Pancreas (tissue), 10 donors: Measurements from ENCODE around the gene SYNE3. TPM values are rescaled to one million over a fixed set of nuclear protein-coding genes. Genes with fewer than 3 reads are reported as not detected.
"Not testable (repeated sequence)": the region's sequence is repeated elsewhere in the genome, so short reads cannot be mapped to it uniquely, and the experiment has no call there.

Experiments used
- ATAC-seq, 4 donors: fragments of 200-7000 bp; cut with Tn5 transposase; one replicate each; pipeline versions ENCODE4 v1.8.0 to v1.9.1; 2020; ENCODE audit warnings: mild to moderate bottlenecking in 4 of 4, moderate library complexity in 4 of 4
- DNase-seq, 6 donors: peaks; one replicate each; pipeline ENCODE4 v3.0.0-alpha.2; 2020
- FAIRE-seq: peaks from 2 replicates; lab custom pipeline; 2012; peaks lifted over from hg19 to GRCh38; lab: Jason Lieb, UNC
- H3K27ac ChIP-seq, 4 donors: fragments of 200-600 bp; sonication (generic); 1 replicate in 3 of 4; 2 replicates in 1 of 4; pipeline versions ENCODE4 v1.5.0 to v1.8.0; 2020
- H3K27me3 ChIP-seq, 4 donors: fragments of 200-600 bp; one replicate each; pipeline ENCODE4 v1.8.0; 2021
- H3K36me3 ChIP-seq, 3 donors: fragments of 200-600 bp; sonication (generic) in 1 of 3; one replicate each; pipeline versions ENCODE4 v1.5.0 to v1.8.0; 2020 to 2021
- H3K4me1 ChIP-seq, 3 donors: fragments of 200-600 bp; one replicate each; pipeline ENCODE4 v1.8.0; 2021
- H3K4me3 ChIP-seq, 4 donors: fragments of 200-600 bp; sonication (generic) in 2 of 4; one replicate each; pipeline versions ENCODE4 v1.5.0 to v1.8.0; 2020 to 2021
- H3K9me3 ChIP-seq, 4 donors: fragments of 200-600 bp; one replicate each; pipeline ENCODE4 v1.8.0; 2021
- WGBS, 2 donors: extraction: QIAGEN DNeasy Blood & Tissue Kit; methylation state at CpG; one replicate each; pipeline ENCODE4 v1.1.7; 2013; 5-methylcytosine and 5-hydroxymethylcytosine counted together
- intact Hi-C, 3 donors: fragments of 100-400 bp; cut with DNase I; formaldehyde crosslinking; loops; one replicate each; pipeline versions ENCODE4 v1.11.1 to v1.14.2; 2022
- polyA plus RNA-seq, 2 donors: library from polyadenylated mRNA; stranded (reverse); fragments of 200-250 nt; gene quantifications; one replicate each; pipeline ENCODE4 v1.2.3, GENCODE V29; 2013
- total RNA-seq, 6 donors: library from RNA; stranded (reverse); fragmentation: NEBNext Ultra II Directional in 4 of 6; extraction: Animal tissue kit (Norgen Biotek cat#: 25700) in 4 of 6; gene quantifications; one replicate each; pipeline versions ENCODE4 v1.2.1 to v1.2.4, GENCODE V29; 2021 to 2023
- TF ChIP-seq, protein P1 (sequence below), 4 donors: fragments of 200-600 bp; sonication (generic) in 3 of 4; IDR thresholded peaks; one replicate each; pipeline versions ENCODE4 v1.5.0 to v1.8.0; 2021; ENCODE audit warnings: antibody characterized with exemption in 4 of 4
- donor health status: healthy with polysubstance abuse.
- donor health status: DM: no; HTN: no; CAD: no; lungs with moderate emphysema.
- donor health status: DM: no; HTN: no; CAD: no.
- donor health status: control.
- donor health status: control.
- donor health status: Bipolar disorder and iron deficiency.
- donor health status: DM: yes; HTN: yes; CAD: no.
- donor health status: DM: no; HTN: no; CAD: no.
- donor health status: DM: no; HTN: no; CAD: no.
- donor health status: DM: yes; HTN: yes; CAD: no.

SYNE3 gene
- total and polyA plus RNA-seq, 8 donors, result 0.54 to 4.5 (median 2.0) TPM

DNA sequence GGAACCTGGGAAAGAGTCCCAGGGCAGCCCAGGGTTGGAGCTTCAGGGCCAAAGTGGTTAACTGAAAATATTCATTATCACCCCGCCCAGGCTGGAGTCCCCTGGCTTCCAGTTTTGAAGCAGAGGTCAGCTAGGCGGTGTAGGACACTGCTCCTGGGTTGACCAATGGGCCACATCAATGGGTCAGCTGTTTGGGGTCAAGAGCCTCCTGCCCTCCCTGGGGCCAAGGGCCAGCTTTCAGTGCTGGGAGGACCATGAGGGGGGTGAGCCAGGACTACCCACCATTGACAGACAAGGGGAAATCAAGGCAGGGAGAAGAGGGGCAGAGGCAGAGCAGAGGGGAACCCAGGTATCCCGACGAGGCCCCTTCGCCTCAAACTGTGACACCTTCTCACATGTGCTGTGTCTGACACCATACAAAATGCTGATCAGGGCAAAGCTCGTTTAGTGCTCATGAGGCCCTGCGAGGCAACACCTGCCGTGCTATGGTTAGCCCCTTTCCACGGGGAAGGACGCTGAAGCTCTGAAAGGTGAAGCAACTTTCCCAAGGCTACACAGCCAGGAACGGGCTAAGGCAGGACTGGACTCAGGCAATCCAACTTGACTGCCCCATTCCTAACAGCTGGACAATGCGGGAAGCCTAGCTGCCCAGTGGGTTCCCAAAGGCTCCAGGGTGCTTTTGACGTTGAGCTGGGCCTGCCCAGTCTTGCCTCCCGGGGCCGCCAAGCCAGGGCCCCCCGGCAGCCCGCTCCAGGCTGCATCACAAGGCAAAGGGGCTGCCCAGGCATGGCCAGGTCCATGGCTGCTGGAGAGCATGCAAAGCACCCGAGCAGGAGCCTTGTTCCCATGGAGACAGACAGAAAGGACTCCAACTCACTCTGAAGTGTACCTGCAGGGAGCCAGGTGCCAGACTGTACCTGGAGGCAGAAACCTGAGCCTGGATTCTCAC is 2.0 kb downstream of the SYNE3 start:
- Histone ChIP-seq H3K4me3 (no peak overlapping the region), H3K4me1 (peaks cover 0 to 4% (median 0%) of the 10 kb centered on the region in 3 donors), H3K27ac (no peak overlapping the region), H3K36me3 (no peaks in the 10 kb centered on the region), H3K27me3 (no peaks in the 10 kb centered on the region), H3K9me3 (no peaks in the 10 kb centered on the region)
- FAIRE-seq (no peak), DNase-seq (no peak), ATAC-seq (no peak)
- intact Hi-C loops, result no loop called here
- TF ChIP-seq, protein P1, sequence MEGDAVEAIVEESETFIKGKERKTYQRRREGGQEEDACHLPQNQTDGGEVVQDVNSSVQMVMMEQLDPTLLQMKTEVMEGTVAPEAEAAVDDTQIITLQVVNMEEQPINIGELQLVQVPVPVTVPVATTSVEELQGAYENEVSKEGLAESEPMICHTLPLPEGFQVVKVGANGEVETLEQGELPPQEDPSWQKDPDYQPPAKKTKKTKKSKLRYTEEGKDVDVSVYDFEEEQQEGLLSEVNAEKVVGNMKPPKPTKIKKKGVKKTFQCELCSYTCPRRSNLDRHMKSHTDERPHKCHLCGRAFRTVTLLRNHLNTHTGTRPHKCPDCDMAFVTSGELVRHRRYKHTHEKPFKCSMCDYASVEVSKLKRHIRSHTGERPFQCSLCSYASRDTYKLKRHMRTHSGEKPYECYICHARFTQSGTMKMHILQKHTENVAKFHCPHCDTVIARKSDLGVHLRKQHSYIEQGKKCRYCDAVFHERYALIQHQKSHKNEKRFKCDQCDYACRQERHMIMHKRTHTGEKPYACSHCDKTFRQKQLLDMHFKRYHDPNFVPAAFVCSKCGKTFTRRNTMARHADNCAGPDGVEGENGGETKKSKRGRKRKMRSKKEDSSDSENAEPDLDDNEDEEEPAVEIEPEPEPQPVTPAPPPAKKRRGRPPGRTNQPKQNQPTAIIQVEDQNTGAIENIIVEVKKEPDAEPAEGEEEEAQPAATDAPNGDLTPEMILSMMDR (IDR thresholded peaks at IDR 0.05), result no peak
- 75 to 77% methylated on average over 16 to 18 of the region's 18 CpGs for WGBS, 2 donors

- H3K36me3 ChIP-seq, result no peaks in the 10 kb centered on the region
- ATAC-seq (no peak), DNase-seq (no peak), FAIRE-seq (no peak)
- H3K27ac ChIP-seq, result no peak overlapping the region
- no peaks in the 10 kb centered on the region for H3K27me3 ChIP-seq
- TF ChIP-seq, protein P1 (IDR thresholded peaks at IDR 0.05), result no peak
- no peak overlapping the region for H3K4me3 ChIP-seq
- intact Hi-C loops, result no loop called here
- peaks cover 0 to 4% (median 0%) of the 10 kb centered on the region in 3 donors for H3K4me1 ChIP-seq
- H3K9me3 ChIP-seq, result no peaks in the 10 kb centered on the region
- WGBS, 2 donors, result 75 to 85% methylated on average over 6 of the region's 6 CpGs
These were observed 3.2 kb downstream of the SYNE3 start for GRCh38 chr14:95513291-95513690.

GRCh38 chr14:95511687-95512086 is 4.8 kb downstream of the SYNE3 start:
- Histone ChIP-seq H3K4me3 (no peak overlapping the region), H3K4me1 (peaks cover 0 to 4% (median 4%) of the 10 kb centered on the region in 3 donors), H3K9me3 (no peaks in the 10 kb centered on the region), H3K27ac (no peak overlapping the region), H3K27me3 (no peaks in the 10 kb centered on the region), H3K36me3 (no peaks in the 10 kb centered on the region)
- TF ChIP-seq, protein P1 (IDR thresholded peaks at IDR 0.05), result no peak
- ATAC-seq (no peak), DNase-seq (no peak), FAIRE-seq (no peak)
- intact Hi-C loops, result no loop called here
- WGBS, 2 donors, result 52 to 55% methylated on average over 5 of the region's 5 CpGs

DNA sequence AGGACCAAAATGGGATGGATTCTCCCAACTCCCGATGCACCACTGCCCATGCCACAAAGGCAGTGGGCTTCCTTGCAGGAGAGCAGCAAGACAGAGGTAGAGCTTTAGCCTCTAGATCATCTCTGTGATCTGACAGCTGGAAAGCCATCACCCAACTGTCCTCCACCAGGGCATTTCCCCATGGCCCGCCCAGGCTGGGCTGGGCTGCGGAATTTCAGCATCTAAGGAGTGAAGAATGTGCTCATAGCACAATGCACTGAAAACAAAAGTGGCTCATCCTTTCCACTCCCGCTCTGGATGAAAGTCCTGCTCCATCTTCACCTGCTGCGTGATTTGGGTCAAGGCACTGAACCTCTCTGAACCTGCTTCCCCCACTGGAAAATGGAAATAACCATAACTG is 5.6 kb downstream of the SYNE3 start:
- Histone ChIP-seq H3K27me3 (no peaks in the 10 kb centered on the region), H3K27ac (no peak overlapping the region), H3K4me3 (no peak overlapping the region), H3K36me3 (no peaks in the 10 kb centered on the region), H3K9me3 (no peaks in the 10 kb centered on the region), H3K4me1 (peaks cover 0 to 4% (median under 1%) of the 10 kb centered on the region in 3 donors)
- DNase-seq (no peak), ATAC-seq (no peak), FAIRE-seq (no peak)
- WGBS, 2 donors, result 81 to 85% methylated on average over 5 of the region's 5 CpGs
- TF ChIP-seq, protein P1 (IDR thresholded peaks at IDR 0.05), result no peak
- intact Hi-C loops, result no loop called here

DNA sequence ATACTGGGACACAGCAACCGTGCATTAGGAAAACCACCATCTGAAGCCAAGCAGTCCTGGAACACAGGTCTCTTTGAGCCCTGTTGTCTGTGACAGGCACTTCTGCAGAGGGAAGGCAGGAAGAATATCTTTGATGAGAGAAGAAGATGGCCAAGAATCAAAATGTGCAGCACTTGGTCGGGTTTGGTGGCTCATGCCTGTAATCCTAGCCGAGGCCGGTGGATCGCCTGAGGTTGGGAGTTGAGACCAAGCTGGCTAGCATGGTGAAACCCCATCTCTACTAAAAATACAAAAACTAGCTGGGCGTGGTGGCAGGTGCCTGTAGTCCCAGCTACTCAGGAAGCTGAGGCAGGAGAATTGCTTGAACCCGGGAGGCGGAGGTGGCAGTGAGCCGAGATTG is 6.1 kb downstream of the SYNE3 start:
- FAIRE-seq, H3K27ac ChIP-seq, H3K9me3 ChIP-seq, ATAC-seq, H3K27me3 ChIP-seq, H3K4me3 ChIP-seq, DNase-seq, H3K4me1 ChIP-seq, intact Hi-C loops, H3K36me3 ChIP-seq: not testable (repeated sequence)
- 81 to 90% methylated on average over 9 of the region's 9 CpGs for WGBS, 2 donors
